Sigmoid colon (tissue), 4 donors: ENCODE measurements around the gene ZBTB7A.

ENCODE experiments used
- CTCF ChIP-seq, 4 experiments: fragments of 450-650 bp in 3 of 4; fragments of 200-600 bp in 1 of 4; IDR thresholded peaks; one replicate each; pipeline ENCODE4 v1.5.1; 2016 to 2019; ENCODE audit warnings: antibody characterized with exemption in 4 of 4, mild to moderate bottlenecking in 3 of 4, moderate library complexity in 2 of 4
- EP300 ChIP-seq, 4 donors: sonication (generic); formaldehyde crosslinking; IDR thresholded peaks; one replicate each; pipeline ENCODE4 v1.6.1; 2017; ENCODE audit warnings: antibody characterized with exemption in 4 of 4

DNA sequence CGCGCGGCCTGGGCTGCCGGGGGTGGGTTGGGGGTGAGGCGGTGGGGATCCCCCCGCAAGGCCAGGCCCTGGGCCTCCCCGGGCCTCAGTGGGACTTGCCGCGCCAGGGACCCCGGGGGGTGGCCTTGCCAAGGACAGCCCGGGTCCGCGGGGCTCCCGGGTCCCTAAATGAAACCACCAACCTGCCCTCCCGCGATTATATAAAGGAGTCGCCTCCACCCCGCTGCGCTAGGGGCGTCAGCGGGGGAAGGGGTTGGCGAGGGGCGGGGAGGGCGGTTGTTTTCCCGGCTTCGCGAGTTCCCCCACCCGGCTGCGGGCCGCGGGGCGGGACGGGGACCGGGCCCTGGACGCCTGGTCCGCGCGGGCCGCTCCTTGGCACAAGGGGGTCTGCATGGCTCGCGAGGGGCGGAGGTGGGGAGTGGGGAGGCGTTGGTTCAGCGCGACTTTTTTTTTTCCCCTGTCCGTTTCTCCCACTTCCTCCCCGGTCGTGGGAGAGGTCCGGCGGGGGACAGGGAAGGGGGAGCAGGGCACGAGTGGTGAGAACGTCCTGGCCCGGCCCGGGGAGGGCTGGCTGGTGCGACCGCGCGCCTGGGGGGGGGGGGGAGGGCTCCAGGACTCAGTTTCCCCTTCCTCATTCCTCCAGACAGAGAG is 822 bp upstream of the ZBTB7A start:
- TF ChIP-seq CTCF (IDR thresholded peaks at IDR 0.05) (peak in 1 of 4 experiments; percentile 16), EP300 (IDR thresholded peaks at IDR 0.05) (no peak)
